SK-N-MC (cell line): Measurements from ENCODE around the gene SPSB1.

Experiments used
- EZH2 ChIP-seq: fragments of 200-600 bp; sonication (generic); IDR thresholded peaks from one replicate; pipeline ENCODE4 v1.6.1; 2017; ENCODE audit warnings: antibody characterized with exemption
- POLR2AphosphoS5 ChIP-seq: IDR thresholded peaks from 2 replicates; pipeline ENCODE4 v1.6.1; 2012; ENCODE audit warnings: mild to moderate bottlenecking, low read depth, low read length, borderline replicate concordance

DNA sequence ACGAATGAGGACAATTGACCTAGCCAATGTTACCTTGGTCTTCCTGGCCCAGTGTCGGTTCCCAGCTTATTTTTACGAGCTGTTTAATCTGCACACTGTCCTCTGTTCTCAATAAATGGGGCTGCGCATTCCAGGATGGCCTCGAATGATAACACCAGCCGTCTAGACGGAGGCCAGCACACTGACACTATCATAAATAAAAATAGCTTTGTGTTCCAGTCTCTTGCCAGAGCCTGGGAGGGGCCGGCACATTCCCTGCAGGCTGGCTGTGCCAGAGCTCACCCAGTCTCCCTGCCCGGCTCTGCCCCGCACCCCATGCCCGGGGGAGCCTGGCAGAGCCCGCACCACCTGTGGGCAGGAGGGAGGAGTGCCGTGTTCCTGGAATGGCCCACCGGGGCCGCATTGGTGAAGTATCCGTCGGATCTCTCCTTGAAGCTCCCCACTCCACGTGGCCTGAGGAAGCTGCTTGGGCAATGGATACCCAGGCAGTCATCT lies 92.1 kb downstream of the SPSB1 start:
- TF ChIP-seq EZH2 (no peak), POLR2AphosphoS5 (no peak)
